SK-N-SH treated with all-trans-retinoic acid at 6 μM for 48 hours (cell line): ENCODE results near the gene ARF4.

ENCODE experiments used
- ARNTL ChIP-seq: fragments of 450-650 bp; formaldehyde crosslinking; IDR thresholded peaks from 2 replicates; pipeline ENCODE4 v1.5.0; 2020; ENCODE audit warnings: low read depth, mild to moderate bottlenecking, moderate library complexity, borderline replicate concordance
- CREB5 ChIP-seq: fragments of 250-450 bp; sonication (Bioruptor Pico); IDR thresholded peaks from 2 replicates; pipeline ENCODE4 v1.5.1; 2020; ENCODE audit warnings: low read depth, mild to moderate bottlenecking, moderate library complexity
- GLIS3 ChIP-seq: fragments of 250-450 bp; sonication (Bioruptor Pico); IDR thresholded peaks from 2 replicates; pipeline ENCODE4 v1.5.0; 2020; ENCODE audit warnings: mild to moderate bottlenecking, moderate library complexity
- ISL1 ChIP-seq: fragments of 250-450 bp; sonication (Bioruptor Pico); IDR thresholded peaks from 2 replicates; pipeline ENCODE4 v2.1.2; 2022; ENCODE audit warnings: mild to moderate bottlenecking, moderate library complexity
- OSR1 ChIP-seq: fragments of 250-450 bp; sonication (Bioruptor Pico); IDR thresholded peaks from 2 replicates; pipeline ENCODE4 v1.8.0; 2022; ENCODE audit warnings: moderate library complexity, mild to moderate bottlenecking, inconsistent platforms
- PATZ1 ChIP-seq: fragments of 250-450 bp; sonication (Bioruptor Pico); IDR thresholded peaks from 2 replicates; pipeline ENCODE4 v1.8.0; 2020; ENCODE audit warnings: mild to moderate bottlenecking, moderate library complexity, borderline replicate concordance
- RARB ChIP-seq: fragments of 250-450 bp; sonication (Bioruptor Pico); IDR thresholded peaks from 2 replicates; pipeline ENCODE4 v1.8.0; 2021; ENCODE audit warnings: mild to moderate bottlenecking, moderate library complexity
- SNAI2 ChIP-seq: fragments of 250-450 bp; sonication (Bioruptor Pico); IDR thresholded peaks from 2 replicates; pipeline ENCODE4 v1.5.0; 2020; ENCODE audit warnings: mild to moderate bottlenecking, moderate library complexity
- TCF4 ChIP-seq: fragments of 250-450 bp; sonication (Bioruptor Pico); IDR thresholded peaks from 2 replicates; pipeline ENCODE4 v1.8.0; 2021; ENCODE audit warnings: mild to moderate bottlenecking, moderate library complexity, borderline replicate concordance
- TSHZ2 ChIP-seq: fragments of 250-450 bp; sonication (Bioruptor Pico); IDR thresholded peaks from 2 replicates; pipeline ENCODE4 v1.5.0; 2020; ENCODE audit warnings: mild to moderate bottlenecking, moderate library complexity
- ZC3H10 ChIP-seq: fragments of 250-450 bp; sonication (Bioruptor Pico); IDR thresholded peaks from 2 replicates; pipeline ENCODE4 v1.5.1; 2021; ENCODE audit warnings: mild to moderate bottlenecking, moderate library complexity
- ZFP30 ChIP-seq: fragments of 450-650 bp; formaldehyde crosslinking; IDR thresholded peaks from 2 replicates; pipeline ENCODE4 v1.5.0; 2022; ENCODE audit warnings: mild to moderate bottlenecking, moderate library complexity
- ZNF70 ChIP-seq: fragments of 450-650 bp; formaldehyde crosslinking; IDR thresholded peaks from 2 replicates; pipeline ENCODE4 v1.5.0; 2020; ENCODE audit warnings: mild to moderate bottlenecking, moderate library complexity
- ZNF8 ChIP-seq: fragments of 450-650 bp; formaldehyde crosslinking; IDR thresholded peaks from 2 replicates; pipeline ENCODE4 v1.5.0; 2020; ENCODE audit warnings: mild to moderate bottlenecking, moderate library complexity

- TF ChIP-seq TCF4 (CRISPR knock-in tag) (no peak), SNAI2 (CRISPR knock-in tag) (no peak), TSHZ2 (CRISPR knock-in tag) (no peak), RARB (CRISPR knock-in tag) (no peak), ZNF70 (CRISPR knock-in tag) (no peak), PATZ1 (CRISPR knock-in tag) (no peak), CREB5 (CRISPR knock-in tag) (no peak), ARNTL (CRISPR knock-in tag) (no peak), OSR1 (CRISPR knock-in tag) (no peak), GLIS3 (CRISPR knock-in tag) (no peak), ZC3H10 (no peak), ZFP30 (CRISPR knock-in tag) (no peak), ZNF8 (no peak), ISL1 (CRISPR knock-in tag) (no peak)
Measured at GRCh38 chr3:57570878-57571277, 26.3 kb downstream of the ARF4 start.
